Fibroblast of skin of right biceps (primary cell): ENCODE results near the gene GFI1.

Experiments
- DNase-seq: peaks from one replicate; pipeline ENCODE4 v3.0.0-alpha.2; 2013

The GFI1 gene

DNA sequence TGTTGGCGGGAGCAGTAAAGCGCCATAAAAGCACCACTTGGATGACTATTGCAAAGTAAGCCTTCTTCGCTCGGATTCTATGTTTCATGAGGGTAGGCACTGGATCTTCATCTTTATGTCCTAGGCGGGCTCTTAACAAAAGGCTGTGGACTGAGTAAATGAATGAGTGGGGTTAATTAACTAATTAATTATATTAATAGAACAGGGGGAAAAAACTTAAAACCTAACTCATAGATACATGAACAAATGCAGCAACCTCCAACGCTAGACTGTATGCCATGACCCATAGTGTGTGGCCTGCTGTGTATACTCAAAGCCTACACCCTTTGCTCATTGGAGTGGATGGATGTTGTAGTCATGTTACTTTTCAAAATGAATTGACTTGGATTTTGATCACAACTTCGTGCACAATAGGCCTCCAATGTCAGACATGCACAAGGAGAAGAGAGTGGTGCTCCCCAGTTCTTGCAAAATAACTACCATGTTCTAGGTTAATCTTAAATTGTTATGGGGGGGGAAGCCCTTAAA lies 417 bp upstream of the GFI1 start:
- no peak for DNase-seq

- no peak for DNase-seq
These were observed 1.1 kb downstream of the GFI1 start for GRCh38 chr1:92485381-92486250.

GRCh38 chr1:92484472-92485380 lies 2.0 kb downstream of the GFI1 start:
- DNase-seq = no peak

DNA sequence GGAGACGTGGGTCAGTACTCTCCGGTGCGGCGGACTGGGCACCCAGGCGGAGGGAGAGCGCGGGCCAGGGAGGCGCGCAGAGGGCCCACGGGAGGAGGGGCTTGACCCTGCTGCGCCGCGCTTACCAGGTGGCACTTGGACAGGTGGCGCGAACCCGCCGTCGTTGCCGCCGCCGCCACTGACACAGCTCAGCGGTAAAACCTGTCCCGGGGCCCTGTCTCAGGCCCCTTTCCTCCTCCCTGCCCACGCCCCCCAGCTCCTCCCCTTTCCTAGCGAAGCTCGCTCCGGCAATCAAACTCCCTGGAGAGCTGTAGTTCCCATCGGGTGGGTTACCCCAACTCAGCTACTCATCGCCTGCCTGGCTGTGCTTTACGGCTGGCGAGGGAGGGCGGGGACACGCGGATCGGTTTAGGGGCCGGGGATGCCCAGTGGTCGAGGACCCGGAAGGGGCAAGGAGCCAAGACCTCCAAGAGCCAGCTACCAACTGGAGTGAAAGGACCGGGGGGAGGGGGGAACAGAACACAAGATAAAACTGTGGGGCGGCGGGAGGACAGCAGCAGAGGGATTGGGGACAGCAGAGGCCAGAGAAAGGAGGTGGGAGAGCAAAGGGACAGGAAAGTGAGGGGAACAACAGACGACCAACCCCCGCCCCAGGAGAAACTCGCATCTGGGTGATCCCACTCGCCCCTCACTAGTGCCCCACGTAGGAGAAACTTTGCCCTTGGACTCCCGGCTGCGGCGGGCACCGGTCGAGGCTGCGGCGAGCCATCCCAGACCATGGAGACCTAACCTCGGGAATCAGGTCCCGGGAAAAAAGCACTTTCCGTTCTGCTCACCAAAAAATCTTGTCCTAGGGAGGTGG lies 2.9 kb downstream of the GFI1 start:
- DNase-seq = no peak

DNA sequence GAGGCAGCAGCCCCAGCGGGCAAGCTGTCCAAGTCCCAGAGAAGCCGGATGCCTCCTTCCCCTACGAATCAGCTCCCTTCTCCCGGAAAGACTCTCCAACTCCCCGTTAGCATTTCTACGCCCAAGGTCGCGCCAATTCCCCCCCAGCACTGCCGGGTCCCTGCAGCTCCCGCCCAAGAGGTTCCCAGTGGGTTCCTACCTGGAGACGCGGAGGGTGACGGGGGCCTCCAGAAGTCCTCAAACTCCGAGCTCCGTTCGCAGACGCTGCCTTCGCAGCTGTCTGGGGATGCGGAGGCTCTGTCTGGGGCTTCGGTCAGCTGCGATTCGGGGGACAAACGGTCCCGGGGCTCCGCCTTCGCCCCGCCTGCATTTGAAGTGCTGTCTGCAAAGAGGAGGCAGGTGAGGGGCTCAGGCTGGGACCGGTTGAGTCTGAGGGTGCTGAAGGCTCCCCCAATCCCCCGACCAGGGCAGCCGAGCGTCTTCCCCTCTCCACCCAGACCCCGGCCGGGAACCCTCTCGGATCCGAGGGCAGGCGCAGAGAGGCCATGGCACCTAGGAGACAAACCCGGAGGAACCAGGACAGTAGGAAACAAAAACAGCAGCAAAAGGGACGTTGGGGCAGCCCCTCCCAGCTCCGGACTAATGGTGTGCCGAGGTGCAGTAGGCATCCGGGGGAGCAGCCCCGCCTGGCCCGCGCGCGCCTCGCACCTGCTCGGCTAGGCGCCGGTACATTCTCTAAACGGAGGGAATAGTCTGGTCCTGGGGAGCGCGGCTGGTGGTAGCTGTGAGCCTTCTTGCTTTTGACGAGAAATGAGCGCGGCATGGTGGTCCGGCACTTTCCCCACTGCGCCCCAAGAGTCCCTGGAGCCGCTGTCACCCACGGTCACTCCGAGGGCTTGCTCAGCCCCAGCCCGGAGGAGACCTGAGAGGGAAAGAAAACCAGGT lies 3.8 kb downstream of the GFI1 start:
- DNase-seq = no peak

- no peak for DNase-seq
These were observed 4.6 kb downstream of the GFI1 start for GRCh38 chr1:92481971-92482664.

DNA sequence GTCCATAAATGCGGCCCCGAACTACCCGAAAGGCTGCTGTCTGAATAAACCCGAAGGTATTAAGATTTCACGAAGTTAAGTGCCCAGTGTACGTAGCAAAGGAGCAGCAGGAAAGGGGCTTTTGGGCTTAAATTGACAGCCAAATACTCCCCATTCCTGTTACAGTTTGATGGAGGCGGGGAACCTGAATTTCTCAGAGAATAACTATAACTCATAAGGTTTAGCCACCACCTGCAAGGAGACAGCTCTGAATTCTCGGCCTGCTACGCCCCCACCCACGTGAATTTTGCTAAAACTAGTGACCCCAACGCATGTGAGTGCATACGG lies 5.2 kb downstream of the GFI1 start:
- no peak for DNase-seq

DNA sequence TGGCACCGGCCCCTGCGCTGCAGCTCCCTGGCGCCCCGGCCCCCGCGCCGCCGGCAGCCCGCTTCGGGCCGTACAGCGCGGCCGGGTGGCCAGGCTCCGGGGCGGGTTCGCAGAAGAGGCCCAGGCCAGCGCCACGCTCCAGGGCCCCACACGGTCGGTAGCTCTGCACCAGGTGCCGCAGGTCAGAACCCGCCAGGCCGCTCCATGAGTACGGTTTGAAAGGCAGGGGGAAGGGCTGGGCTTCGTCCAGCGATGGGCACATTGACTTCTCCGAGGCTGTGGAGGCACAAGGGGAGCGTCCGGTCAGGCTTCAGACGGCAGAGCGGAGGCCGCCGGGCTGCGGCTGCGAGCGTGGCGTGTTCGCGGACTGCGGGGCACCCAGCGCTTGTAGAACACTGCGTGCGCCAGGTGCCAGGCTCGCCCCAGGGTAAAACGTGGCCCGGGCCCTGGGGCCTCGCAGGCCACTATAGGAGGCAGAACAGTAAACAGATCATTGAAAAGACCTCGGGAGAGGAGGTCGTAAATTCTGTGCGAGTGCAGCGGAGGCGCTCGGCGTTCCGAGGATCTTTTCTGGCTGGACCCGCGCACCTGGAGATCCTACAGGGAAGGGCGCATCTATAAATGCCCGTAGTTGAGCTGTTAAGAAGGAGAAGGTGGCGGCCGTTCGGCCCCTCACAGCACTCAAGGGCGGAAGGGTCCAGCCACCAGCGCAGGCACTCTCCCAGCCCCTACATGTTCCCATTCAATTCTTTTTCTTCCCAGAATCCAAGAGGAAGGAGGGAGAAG lies 5.7 kb downstream of the GFI1 start:
- no peak for DNase-seq

GRCh38 chr1:92480200-92480812 lies 6.4 kb downstream of the GFI1 start:
- no peak for DNase-seq

GRCh38 chr1:92479587-92479986 lies 7.1 kb downstream of the GFI1 start:
- no peak for DNase-seq

GRCh38 chr1:92478393-92478792 lies 8.3 kb downstream of the GFI1 start:
- no peak for DNase-seq

GRCh38 chr1:92476071-92476631 lies 10.6 kb downstream of the GFI1 start:
- no peak for DNase-seq

- no peak for DNase-seq
These were observed 11.7 kb downstream of the GFI1 start for GRCh38 chr1:92475029-92475428.

- DNase-seq = no peak
These were observed 12.8 kb downstream of the GFI1 start for GRCh38 chr1:92473781-92474495.

DNA sequence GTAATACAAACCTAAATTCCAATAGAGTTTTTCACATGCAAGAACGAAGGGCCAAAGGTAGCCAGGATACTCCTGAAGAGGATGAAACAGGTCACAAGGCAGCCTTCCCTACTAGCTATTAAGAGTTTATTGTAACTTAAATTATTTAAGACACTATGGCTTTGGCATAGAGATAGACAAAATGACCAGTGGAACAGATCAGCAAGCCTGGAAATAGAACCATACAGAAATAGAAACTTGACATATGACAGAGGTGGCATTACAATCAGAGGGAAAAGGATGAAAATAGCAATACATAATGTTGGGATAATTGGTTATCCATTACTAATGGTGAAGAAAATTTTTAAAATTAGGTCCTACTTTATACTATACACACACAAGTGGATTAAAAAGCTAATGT lies 16.5 kb downstream of the GFI1 start:
- DNase-seq = no peak

DNA sequence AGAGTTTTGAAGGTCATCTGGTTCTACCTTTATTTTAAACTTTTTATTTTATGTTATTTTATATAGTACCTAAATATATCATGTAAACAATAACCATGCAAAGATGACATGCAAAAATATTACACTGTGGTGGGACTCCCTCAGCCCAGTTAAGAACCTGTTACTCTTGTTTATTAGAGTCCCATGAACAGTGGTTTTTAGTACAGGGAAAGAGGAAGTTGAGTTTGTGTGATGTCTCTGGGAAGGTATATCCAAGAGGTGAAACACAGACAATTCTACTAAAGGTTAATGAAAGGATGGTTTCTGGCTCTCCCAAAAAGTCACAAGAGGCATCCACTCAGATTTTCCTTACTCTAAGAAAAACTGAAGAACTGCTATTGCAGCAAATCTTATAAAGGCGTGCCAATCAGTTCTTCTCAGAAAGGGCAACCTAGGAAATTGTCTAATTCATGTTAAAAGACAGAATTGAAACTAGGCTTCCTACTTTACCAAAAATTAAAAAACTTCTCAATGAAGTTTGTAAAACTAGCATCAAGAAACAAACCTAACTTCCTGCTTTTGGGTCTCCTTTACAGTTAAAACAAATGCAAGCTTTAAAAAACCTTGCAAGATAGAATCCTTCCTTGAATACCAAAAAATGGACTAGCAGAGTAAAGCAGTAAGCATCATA lies 19.9 kb downstream of the GFI1 start:
- DNase-seq = no peak

DNA sequence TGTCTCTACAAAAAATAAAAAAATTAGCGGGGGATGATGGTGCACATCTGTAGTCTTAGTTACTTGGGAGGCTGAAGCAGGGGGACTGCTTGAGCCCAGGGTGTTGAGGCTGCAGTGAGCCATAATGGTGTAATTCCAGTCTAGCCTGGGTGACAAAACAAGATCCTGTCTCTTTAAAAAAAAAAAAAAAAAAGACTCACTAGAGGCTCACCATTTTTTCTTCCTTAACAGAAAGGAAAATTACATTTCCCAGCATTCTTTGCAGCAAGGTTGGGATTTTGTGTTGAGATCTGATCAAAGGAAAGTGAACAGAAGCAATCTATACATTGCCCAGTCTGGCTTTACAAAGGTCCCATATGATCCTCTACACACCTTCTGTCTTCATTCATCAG lies 21.5 kb downstream of the GFI1 start:
- DNase-seq = no peak

GRCh38 chr1:92464588-92465255 lies 22.0 kb downstream of the GFI1 start:
- DNase-seq = no peak
